Dendritic cell treated with granulocyte-macrophage colony-stimulating factor and Interleukin-4, amounts not matched to agents 40 ng/mL and 50 ng/mL, for 4 days (primary cell): Measurements from ENCODE around the gene CELSR1.

Experiments
- H3K27ac Mint-ChIP-seq: one replicate; pipeline ENCODE4 v1.8.0; 2022; ENCODE audit warnings: mild to moderate bottlenecking, mixed read lengths
- H3K27me3 Mint-ChIP-seq: one replicate; pipeline ENCODE4 v1.8.0; 2022; ENCODE audit warnings: mild to moderate bottlenecking, mixed read lengths
- H3K36me3 Mint-ChIP-seq: one replicate; pipeline ENCODE4 v1.8.0; 2022; ENCODE audit warnings: low read depth, mixed read lengths
- H3K4me1 Mint-ChIP-seq: one replicate; pipeline ENCODE4 v1.8.0; 2022; ENCODE audit warnings: low read depth, mixed read lengths
- H3K4me3 Mint-ChIP-seq: one replicate; pipeline ENCODE4 v1.8.0; 2022; ENCODE audit warnings: mild to moderate bottlenecking, moderate library complexity, mixed read lengths
- H3K9me3 Mint-ChIP-seq: one replicate; pipeline ENCODE4 v1.8.0; 2022; ENCODE audit warnings: mixed read lengths
- intact Hi-C: fragments of 100-400 bp; cut with micrococcal nuclease; formaldehyde crosslinking; loops from one replicate; pipeline ENCODE4 v1.15.0; 2022

CELSR1 gene

DNA sequence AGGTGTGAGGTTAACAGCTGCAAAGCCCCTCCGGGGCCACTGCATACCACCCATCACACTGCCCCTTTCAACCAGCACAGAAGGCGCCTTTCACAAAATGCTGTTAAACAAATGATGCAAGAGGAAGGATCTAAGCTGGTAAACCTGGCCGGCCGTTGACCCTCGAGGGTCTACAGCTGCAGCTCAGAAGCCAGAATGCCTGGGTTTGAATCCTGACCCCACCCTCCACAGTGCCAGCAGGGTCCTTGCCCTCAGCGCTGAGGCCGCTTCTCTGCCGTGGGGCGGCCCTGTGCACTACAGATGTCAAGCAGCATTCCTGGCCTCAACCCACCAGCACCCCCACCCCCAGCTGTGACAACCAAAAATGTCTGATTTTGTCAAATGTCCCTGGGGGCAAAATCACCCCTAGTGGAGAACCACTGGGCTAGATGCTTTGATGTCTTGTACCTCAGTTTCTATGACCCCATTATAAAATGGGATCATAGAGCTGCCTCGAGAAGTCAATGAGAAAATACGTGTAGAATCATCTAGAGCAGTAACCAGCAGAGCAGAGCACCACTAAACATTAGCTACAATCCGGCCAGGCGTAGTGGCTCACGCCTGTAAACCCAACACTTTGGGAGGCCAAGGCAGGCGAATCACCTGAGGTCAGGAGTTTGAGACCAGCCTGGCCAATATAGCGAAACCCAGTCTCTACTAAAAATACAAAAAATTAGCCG, 77.9 kb downstream of the CELSR1 start:
- peaks cover 2% of the 10 kb centered on the region for H3K27me3 Mint-ChIP-seq
- no peak overlapping the region for H3K4me3 Mint-ChIP-seq
- no peaks in the 10 kb centered on the region for H3K9me3 Mint-ChIP-seq
- no peaks in the 10 kb centered on the region for H3K36me3 Mint-ChIP-seq
- intact Hi-C loops = no loop called here
- no peak overlapping the region for H3K27ac Mint-ChIP-seq
- H3K4me1 Mint-ChIP-seq = no peaks in the 10 kb centered on the region

DNA sequence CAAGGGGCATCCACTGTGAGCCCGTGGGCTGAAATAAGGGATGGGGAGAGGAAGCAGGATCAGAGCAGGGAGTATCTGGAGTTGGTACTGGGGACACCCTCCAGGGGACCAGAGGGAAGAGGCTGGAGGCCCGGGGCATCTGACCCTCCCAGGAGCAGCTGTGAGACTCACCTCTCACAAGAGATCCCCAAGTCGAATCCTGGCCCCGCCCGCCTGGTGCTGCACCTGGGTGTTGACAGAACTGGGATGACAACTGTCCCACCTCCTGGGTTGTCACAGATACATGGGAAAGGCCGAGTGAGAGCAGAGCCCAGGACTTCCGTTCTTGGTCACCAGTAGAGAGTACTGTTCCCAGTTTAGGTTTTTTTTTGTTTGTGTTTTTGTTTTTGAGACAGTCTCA, 78.9 kb downstream of the CELSR1 start:
- H3K9me3 Mint-ChIP-seq = no peaks in the 10 kb centered on the region
- peaks cover 2% of the 10 kb centered on the region for H3K27me3 Mint-ChIP-seq
- no peaks in the 10 kb centered on the region for H3K4me1 Mint-ChIP-seq
- no peak overlapping the region for H3K4me3 Mint-ChIP-seq
- intact Hi-C loops = no loop called here
- H3K27ac Mint-ChIP-seq = no peak overlapping the region
- H3K36me3 Mint-ChIP-seq = no peaks in the 10 kb centered on the region

DNA sequence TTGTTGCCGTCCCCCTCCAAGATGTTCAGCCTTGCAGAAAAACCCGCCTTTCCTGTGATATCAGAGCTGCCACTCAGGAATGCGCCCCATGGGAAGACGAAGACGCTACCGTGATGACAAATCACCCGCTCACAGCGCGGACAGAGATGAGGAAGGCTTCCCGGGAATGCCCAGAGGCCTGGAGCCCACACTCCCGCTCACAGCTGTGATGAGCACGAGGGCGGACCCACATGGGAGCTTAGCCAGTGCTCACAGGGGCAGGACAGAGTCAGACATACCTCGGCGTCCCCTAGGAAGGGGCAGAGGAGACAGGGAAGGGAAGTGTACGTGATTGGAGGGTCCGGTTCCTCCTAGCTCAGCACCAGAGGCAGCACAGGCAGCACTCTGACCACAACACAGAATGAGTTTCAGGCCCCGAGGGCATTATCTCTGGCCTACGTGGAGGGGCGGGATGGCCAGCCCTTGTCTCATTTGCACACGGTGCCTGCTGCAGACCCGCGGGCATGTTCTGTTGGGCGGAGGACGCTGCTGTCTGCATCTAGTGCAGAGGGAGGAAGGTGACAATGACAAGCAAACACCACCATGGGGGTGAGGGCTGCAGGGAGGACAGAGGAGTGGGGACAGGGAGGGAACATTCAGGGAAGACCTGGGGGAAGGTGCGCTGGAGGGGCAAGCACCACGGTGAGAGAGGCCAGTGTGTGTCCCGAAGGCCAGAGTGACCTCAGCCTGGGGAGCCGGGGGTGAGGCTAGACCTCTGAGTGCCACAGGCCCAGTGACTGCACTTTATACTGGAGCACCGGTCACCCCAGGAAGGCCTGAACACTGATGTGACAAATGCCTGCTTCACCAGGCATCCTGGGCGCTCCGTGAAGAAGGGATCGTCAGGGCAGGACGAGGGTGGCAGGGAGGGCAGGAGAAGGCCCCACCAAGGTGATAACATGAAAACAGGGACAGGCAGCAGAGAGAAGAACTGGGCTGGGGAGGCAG, 79.6 kb downstream of the CELSR1 start:
- H3K4me3 Mint-ChIP-seq = no peak overlapping the region
- intact Hi-C loops = no loop called here
- no peaks in the 10 kb centered on the region for H3K4me1 Mint-ChIP-seq
- H3K9me3 Mint-ChIP-seq = no peaks in the 10 kb centered on the region
- no peak overlapping the region for H3K27ac Mint-ChIP-seq
- H3K27me3 Mint-ChIP-seq = peaks cover 2% of the 10 kb centered on the region
- H3K36me3 Mint-ChIP-seq = no peaks in the 10 kb centered on the region

DNA sequence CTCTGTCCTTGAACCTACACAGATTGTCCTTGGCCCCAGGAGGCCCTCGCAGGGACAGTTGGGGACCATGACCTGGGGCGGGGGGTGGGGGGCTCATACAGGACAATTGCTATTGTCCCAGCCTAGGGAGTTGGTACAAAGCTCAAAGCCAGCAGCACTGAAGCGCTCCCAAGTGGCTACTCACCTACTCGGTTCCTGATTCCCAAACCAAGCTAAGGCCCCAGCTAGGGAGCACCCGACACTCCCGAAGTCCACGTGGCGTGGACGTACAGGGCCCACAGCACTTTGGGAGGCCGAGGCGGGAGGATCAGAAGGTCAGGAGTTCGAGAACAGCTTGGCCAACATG, 80.6 kb downstream of the CELSR1 start:
- Mint-ChIP-seq H3K36me3 (no peaks in the 10 kb centered on the region), H3K27ac (no peak overlapping the region), H3K9me3 (no peaks in the 10 kb centered on the region), H3K4me1 (no peaks in the 10 kb centered on the region), H3K4me3 (no peak overlapping the region), H3K27me3 (peaks cover 2% of the 10 kb centered on the region)
- intact Hi-C loops = no loop called here

DNA sequence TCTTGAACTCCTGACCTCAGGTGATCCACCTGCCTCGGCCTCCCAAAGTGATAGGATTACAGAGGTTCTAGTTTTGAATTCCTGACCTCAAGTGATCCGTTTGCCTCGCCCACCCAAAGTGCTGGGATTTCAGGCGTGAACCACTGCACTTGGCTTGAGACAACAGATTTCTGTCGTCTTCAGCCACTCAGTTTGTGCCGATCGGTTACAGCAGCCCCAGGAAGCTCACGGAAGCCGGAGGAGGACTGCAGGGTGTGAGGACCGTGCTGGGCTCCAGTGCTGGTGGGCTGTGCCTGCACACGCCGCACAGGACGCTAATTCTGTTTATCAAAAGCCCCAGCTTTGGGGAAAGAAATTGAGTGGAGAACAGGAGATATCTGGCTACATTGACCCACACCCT, 82.0 kb downstream of the CELSR1 start:
- Mint-ChIP-seq H3K27ac (no peak overlapping the region), H3K36me3 (no peaks in the 10 kb centered on the region), H3K9me3 (no peaks in the 10 kb centered on the region), H3K27me3 (peaks cover 2% of the 10 kb centered on the region), H3K4me3 (no peak overlapping the region), H3K4me1 (no peaks in the 10 kb centered on the region)
- intact Hi-C loops = no loop called here

DNA sequence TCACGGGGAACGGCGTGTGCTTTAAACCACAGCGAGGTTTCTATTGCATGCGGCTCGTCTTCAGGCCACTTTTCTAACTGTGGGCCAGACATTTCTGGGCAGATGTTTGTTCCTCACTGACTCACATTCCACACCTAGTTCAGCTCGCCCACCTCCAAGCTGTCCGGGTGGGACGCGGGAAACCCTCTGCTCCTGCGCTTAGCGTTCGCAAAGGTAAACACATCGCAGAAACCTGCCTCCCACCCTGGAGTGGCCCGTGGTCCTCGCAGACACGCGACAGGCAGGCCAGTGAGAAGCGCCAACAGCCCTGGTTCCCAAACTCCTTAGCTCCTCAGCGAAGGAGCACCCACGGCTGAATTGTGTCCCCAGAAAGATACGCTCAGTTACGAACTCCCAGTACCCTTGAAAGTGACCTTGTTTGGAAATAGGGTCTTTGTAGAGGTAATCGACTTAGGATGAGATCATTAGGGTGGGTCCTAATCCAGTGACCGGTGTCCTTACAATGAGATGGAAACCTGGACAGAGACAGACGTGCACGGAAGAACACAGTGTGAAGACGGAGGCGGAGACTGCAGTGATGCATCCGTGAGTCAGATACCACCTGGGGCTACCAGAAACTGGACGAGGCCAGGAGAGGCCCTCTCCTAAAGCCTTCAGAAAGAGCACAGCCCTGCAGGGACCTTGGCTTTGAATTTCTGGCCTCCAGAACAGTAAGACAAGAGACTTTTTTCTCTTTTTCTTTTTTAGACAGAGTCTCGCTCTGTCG, 82.7 kb downstream of the CELSR1 start:
- no peaks in the 10 kb centered on the region for H3K27me3 Mint-ChIP-seq
- no peaks in the 10 kb centered on the region for H3K4me1 Mint-ChIP-seq
- no peaks in the 10 kb centered on the region for H3K9me3 Mint-ChIP-seq
- intact Hi-C loops = no loop called here
- no peak overlapping the region for H3K4me3 Mint-ChIP-seq
- H3K36me3 Mint-ChIP-seq = no peaks in the 10 kb centered on the region
- no peak overlapping the region for H3K27ac Mint-ChIP-seq

DNA sequence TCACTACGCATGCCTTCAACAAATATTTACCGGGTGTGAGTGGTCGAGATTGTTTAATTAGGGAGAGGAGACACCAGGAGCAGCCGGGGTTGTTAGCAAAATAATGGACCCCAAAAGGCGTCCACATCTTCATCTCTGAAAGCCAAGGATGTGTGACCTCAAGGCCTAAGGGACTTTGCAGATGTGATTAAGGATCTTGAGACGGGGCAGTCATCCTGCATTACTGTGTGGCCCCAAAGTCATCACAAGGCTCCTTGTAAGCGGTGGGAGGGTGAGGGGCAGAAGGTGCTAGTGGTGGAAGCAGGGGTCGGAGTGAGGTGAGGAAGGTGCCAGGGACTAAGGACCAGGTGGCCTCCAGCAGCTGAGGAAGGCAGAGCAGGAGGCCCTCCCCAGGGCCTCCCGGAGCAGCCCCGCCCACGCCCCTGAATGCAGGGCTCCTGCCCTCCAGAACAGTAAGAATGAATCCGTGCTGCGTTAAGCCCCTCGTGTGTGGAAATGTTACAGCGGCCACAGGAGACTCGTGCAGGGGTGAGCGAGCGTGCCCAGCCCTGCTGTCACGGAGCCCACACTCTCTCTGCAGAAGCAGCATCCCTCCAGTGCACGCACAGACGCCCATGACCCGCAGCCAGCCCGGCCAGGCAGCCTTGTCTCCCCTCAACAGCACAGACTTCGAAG, 83.5 kb downstream of the CELSR1 start:
- Mint-ChIP-seq H3K27ac (no peak overlapping the region), H3K4me3 (no peak overlapping the region), H3K4me1 (no peaks in the 10 kb centered on the region), H3K36me3 (no peaks in the 10 kb centered on the region), H3K9me3 (no peaks in the 10 kb centered on the region), H3K27me3 (peaks cover 3% of the 10 kb centered on the region)
- intact Hi-C loops = no loop called here

DNA sequence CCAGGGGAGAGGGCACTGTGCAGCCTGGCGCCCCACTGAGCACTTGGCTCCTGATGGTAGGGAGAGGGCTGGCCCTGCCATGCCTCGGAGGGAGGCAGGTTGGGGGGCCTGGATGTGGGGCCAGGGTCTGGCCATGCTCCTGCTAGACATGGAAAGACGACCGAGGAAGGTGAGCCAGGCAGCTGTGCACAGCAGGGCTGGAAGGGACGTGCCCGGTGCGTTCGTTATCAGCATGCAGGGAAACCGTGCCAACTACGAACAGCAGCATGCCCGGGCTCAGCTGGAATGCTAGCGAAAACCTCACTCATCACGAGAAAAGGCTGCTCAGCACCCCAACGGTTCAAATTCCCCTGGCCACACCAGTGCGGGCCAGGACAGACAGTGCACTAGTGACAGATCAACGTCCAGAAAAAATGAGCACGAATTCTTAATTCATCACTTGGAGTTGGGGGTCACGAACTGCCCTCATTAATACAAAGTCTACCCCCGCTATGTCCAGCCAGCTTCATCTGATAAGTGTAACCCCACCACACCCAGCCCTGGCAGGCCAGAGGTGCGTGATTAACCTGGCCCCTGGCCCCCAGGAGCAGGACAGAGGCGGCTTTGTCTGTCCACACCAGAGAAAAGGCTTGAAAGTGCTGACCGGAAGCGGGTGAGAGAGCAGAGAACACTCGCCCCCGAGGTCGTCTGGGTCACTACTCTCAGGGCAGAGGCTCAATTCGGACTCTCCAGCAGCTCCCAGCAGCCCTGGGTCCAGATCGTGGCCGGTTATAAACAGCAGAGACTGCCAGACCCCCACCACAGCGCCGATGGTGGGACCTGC, 84.2 kb downstream of the CELSR1 start:
- no peaks in the 10 kb centered on the region for H3K4me1 Mint-ChIP-seq
- H3K4me3 Mint-ChIP-seq = no peak overlapping the region
- H3K27ac Mint-ChIP-seq = no peak overlapping the region
- peaks cover 3% of the 10 kb centered on the region for H3K27me3 Mint-ChIP-seq
- H3K36me3 Mint-ChIP-seq = no peaks in the 10 kb centered on the region
- intact Hi-C loops = no loop called here
- no peaks in the 10 kb centered on the region for H3K9me3 Mint-ChIP-seq

DNA sequence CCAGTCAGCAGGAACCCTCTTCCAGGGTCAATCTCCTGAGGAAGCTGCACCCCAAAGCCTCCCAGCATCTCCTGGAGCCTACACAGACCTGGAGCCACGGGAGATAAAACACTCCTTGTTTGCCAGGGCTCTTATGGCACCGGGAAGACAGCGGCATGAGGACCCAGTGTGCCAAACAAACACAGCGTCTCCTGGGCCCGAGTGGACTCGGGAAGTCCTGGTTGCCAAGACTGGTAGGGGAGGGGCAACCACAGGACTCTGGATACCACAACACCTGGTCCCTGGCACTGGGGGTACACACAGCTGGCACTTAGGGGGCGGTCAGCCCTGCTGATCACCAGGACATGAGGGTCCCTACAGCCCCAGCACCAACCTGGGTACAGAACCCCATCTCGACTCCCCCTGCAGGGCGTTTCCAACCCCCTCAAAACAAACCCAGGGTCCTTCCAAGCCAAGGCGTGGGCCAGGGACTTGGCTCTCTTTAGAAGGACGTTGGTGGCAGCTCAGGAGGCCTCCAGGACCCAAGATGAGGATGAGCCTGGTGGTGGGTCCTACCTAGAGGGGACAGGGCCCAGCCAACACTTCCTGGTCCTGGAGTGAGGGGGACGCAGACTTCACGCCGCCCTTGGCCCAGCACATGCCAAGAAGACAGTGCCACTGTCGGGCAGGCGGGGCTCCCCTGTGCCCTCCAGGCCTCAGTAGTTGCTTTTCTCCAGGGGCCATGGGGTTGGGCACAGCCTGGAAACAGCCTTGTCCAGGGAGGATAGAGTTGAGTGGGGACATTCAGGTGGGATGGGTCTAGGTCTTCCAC, 85.0 kb downstream of the CELSR1 start:
- H3K9me3 Mint-ChIP-seq = no peaks in the 10 kb centered on the region

DNA sequence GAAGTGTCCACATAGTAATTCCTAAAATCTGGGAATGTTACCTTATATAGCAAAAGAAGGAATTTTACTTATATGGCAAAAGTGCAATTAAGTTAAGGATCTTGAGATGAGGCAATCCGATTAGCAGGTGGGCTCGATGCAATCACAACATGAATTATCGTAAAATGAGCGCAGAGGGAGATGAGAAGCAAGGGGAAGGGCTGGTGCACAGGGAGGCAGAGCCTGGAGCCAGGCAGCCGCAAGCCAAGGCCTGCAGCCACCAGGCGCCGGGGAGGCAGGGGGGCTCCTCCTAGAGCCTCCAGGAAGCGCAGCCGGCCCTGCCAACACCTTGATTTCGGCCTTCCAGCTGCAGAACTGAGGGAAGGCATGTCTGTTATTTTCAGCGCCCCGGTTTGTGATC, 85.7 kb downstream of the CELSR1 start:
- H3K27me3 Mint-ChIP-seq = peaks cover 3% of the 10 kb centered on the region
- H3K27ac Mint-ChIP-seq = no peak overlapping the region
- H3K36me3 Mint-ChIP-seq = no peaks in the 10 kb centered on the region
- H3K4me1 Mint-ChIP-seq = no peaks in the 10 kb centered on the region
- H3K9me3 Mint-ChIP-seq = no peaks in the 10 kb centered on the region
- intact Hi-C loops = no loop called here
- H3K4me3 Mint-ChIP-seq = no peak overlapping the region

More for the DNA sequence above, 85.0 kb downstream of the CELSR1 start:
- Mint-ChIP-seq H3K4me3 (no peak overlapping the region), H3K36me3 (no peaks in the 10 kb centered on the region), H3K27ac (no peak overlapping the region), H3K27me3 (peaks cover 3% of the 10 kb centered on the region), H3K4me1 (no peaks in the 10 kb centered on the region)
- intact Hi-C loops = no loop called here

DNA sequence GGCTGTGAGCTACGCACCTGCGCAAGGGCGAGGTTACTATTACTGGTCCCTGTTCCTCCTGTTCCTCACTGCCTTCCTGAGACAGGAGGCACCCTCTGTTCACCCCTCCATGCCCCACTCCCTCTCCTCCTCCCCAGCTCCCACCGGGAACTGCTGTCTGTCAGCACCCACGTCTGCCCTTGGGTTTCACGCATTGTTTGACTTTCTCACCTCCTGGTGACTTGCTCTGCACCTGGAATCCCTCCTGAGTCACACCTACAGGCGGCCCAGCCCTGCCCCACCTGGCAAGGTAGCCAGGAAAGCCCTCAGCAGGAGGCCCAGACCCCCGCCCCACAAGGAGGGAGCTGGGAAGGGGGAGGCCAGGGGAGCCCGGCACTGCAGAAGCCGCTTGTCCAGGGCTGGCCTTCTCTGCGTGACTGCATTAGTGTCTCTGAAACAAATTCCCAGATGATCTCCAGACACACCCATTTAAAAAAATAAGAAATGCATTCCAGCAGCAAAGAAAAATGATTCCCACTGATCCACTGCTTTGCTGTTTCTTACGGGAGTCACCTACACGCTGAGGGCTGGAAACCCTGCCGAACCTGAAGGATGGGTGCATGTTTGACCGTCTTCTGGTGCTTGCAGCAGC, 86.4 kb downstream of the CELSR1 start:
- intact Hi-C loops = no loop called here
- Mint-ChIP-seq H3K27me3 (peaks cover 3% of the 10 kb centered on the region), H3K27ac (no peak overlapping the region), H3K4me3 (no peak overlapping the region), H3K36me3 (no peaks in the 10 kb centered on the region), H3K9me3 (no peaks in the 10 kb centered on the region), H3K4me1 (no peaks in the 10 kb centered on the region)
